GM06990 (cell line): ENCODE measurements around the gene MDFIC2.

Source experiments
- DNase-seq: peaks from one replicate; pipeline ENCODE4 v3.0.0-alpha.2; 2011; ENCODE audit not compliant: insufficient read length; ENCODE audit errors: extremely low read depth
- H3K27me3 ChIP-seq: replicated peaks from 2 replicates; pipeline ENCODE4 v1.6.0; 2011; ENCODE audit warnings: low read length; ENCODE audit not compliant: control insufficient read depth, insufficient read depth
- H3K36me3 ChIP-seq: 2 replicates; pipeline ENCODE4 v1.5.1; 2011; ENCODE audit warnings: low read length; ENCODE audit not compliant: control insufficient read depth, insufficient read depth
- H3K4me3 ChIP-seq: replicated peaks from 2 replicates; pipeline ENCODE4 v1.5.1; 2011; ENCODE audit warnings: low read depth, mild to moderate bottlenecking, control low read depth, low read length
- CTCF ChIP-seq: IDR thresholded peaks from 2 replicates; pipeline ENCODE4 v1.5.1; 2011; ENCODE audit warnings: low read length, control low read depth, mild to moderate bottlenecking, inconsistent platforms; ENCODE audit not compliant: insufficient read depth, poor library complexity, severe bottlenecking

Gene MDFIC2

GRCh38 chr3:70242297-70242882 lies 70.0 kb downstream of the MDFIC2 start:
- Histone ChIP-seq H3K4me3 (no peak overlapping the region), H3K27me3 (no peaks in the 10 kb centered on the region), H3K36me3 (no peaks in the 10 kb centered on the region)
- no peak for DNase-seq
- no peak for TF ChIP-seq CTCF

GRCh38 chr3:70233812-70234211 lies 78.6 kb downstream of the MDFIC2 start:
- H3K4me3 ChIP-seq, result no peak overlapping the region
- no peak for DNase-seq
- no peaks in the 10 kb centered on the region for H3K27me3 ChIP-seq
- no peak for TF ChIP-seq CTCF
- no peaks in the 10 kb centered on the region for H3K36me3 ChIP-seq

- H3K4me3 ChIP-seq, result no peak overlapping the region
- TF ChIP-seq CTCF, result no peak
- H3K36me3 ChIP-seq, result no peaks in the 10 kb centered on the region
- H3K27me3 ChIP-seq, result no peaks in the 10 kb centered on the region
- no peak for DNase-seq
Observed at GRCh38 chr3:70233112-70233511, 79.3 kb downstream of the MDFIC2 start.

GRCh38 chr3:70231266-70231701 lies 81.2 kb downstream of the MDFIC2 start:
- DNase-seq, result no peak
- no peaks in the 10 kb centered on the region for H3K36me3 ChIP-seq
- no peak for TF ChIP-seq CTCF
- no peak overlapping the region for H3K4me3 ChIP-seq
- no peaks in the 10 kb centered on the region for H3K27me3 ChIP-seq

GRCh38 chr3:70227437-70227836 lies 85.0 kb downstream of the MDFIC2 start:
- Histone ChIP-seq H3K27me3 (no peaks in the 10 kb centered on the region), H3K36me3 (no peaks in the 10 kb centered on the region), H3K4me3 (no peak overlapping the region)
- DNase-seq, result no peak
- TF ChIP-seq CTCF, result no peak

GRCh38 chr3:70225146-70225545 lies 87.3 kb downstream of the MDFIC2 start:
- Histone ChIP-seq H3K4me3 (no peak overlapping the region), H3K36me3 (no peaks in the 10 kb centered on the region), H3K27me3 (no peaks in the 10 kb centered on the region)
- TF ChIP-seq CTCF, result no peak
- no peak for DNase-seq
